Measurements from ENCODE around the gene CREB1. TPM values are rescaled to one million over a fixed set of nuclear protein-coding genes. Genes with fewer than 3 reads are reported as not detected.
A peak's percentile ranks its signal among the peaks of the same experiment; 100 is the strongest.

Gene CREB1
- total and polyA plus RNA-seq, 10 of the 15 experiments (the other 5 are each of a cell fraction or from before 2014, with no cell fraction given), result 13.4 to 76.9 (median 39.5) TPM

DNA sequence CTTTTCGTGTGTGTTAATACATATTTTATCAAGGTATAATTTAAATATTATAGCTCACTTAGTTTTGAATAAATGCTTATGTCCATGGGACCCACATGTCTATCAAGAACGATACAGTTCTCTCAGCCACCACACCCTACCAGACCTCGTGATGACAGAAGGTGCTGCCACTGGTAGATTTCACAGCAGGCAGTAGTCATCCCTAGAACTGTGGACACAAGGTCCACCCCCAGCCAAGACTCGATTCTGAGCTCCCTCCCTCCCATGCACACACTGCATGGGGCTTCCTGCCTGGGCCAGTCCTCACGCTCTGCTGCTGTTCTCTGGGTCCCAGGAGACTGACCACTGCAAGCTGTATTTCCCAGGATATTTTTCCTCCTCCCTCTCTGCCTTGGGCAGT is 26.5 kb upstream of the CREB1 start:
- CTCF ChIA-PET, result interaction anchor here (0.6 to 4.6 kb wide), 12 partner anchors 9 to 1254 kb away, joined by 3 to 42 read pairs (median 4); partner anchors contain the start of genes CREB1 and METTL21A
- intact Hi-C loops (cut with micrococcal nuclease; ENCODE audit: unreplicated experiment), result loop anchor here (2.0 kb wide), 1 partner anchor 26 kb away; the partner anchor contains the start of gene CREB1
- TF ChIP-seq MEF2B (IDR thresholded peaks at IDR 0.05; ENCODE audit: partially characterized antibody, poor library complexity, severe bottlenecking), result peak; percentile 76
- TF ChIP-seq RAD51 (IDR thresholded peaks at IDR 0.05), result peak; percentile 58; the same call in 1 of the 2 replicates
- 0 out of 2 replicates have a peak, but pooled peaks have one; percentile 11 for TF ChIP-seq RUNX3 (IDR thresholded peaks at IDR 0.05; ENCODE audit: low read length)
- TF ChIP-seq, protein P1, sequence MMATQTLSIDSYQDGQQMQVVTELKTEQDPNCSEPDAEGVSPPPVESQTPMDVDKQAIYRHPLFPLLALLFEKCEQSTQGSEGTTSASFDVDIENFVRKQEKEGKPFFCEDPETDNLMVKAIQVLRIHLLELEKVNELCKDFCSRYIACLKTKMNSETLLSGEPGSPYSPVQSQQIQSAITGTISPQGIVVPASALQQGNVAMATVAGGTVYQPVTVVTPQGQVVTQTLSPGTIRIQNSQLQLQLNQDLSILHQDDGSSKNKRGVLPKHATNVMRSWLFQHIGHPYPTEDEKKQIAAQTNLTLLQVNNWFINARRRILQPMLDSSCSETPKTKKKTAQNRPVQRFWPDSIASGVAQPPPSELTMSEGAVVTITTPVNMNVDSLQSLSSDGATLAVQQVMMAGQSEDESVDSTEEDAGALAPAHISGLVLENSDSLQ (IDR thresholded peaks at IDR 0.05), result peak; percentile 73
- no peak for TF ChIP-seq TARDBP (IDR thresholded peaks at IDR 0.05; ENCODE audit: borderline replicate concordance)
- peak; percentile 69; the same call in 1 of the 2 replicates for TF ChIP-seq IRF4 (IDR thresholded peaks at IDR 0.05; ENCODE audit: low read depth, low read length)
- TF ChIP-seq TBL1XR1 (IDR thresholded peaks at IDR 0.05; ENCODE audit: low read depth, low read length), result no peak
- TF ChIP-seq DPF2 (IDR thresholded peaks at IDR 0.05), result 0 out of 2 replicates have a peak, but pooled peaks have one; percentile 15
- peak; percentile 16; the same call in 1 of the 2 replicates for TF ChIP-seq IKZF1 (conservative IDR thresholded peaks at IDR 0.05)
- TF ChIP-seq, protein P2, sequence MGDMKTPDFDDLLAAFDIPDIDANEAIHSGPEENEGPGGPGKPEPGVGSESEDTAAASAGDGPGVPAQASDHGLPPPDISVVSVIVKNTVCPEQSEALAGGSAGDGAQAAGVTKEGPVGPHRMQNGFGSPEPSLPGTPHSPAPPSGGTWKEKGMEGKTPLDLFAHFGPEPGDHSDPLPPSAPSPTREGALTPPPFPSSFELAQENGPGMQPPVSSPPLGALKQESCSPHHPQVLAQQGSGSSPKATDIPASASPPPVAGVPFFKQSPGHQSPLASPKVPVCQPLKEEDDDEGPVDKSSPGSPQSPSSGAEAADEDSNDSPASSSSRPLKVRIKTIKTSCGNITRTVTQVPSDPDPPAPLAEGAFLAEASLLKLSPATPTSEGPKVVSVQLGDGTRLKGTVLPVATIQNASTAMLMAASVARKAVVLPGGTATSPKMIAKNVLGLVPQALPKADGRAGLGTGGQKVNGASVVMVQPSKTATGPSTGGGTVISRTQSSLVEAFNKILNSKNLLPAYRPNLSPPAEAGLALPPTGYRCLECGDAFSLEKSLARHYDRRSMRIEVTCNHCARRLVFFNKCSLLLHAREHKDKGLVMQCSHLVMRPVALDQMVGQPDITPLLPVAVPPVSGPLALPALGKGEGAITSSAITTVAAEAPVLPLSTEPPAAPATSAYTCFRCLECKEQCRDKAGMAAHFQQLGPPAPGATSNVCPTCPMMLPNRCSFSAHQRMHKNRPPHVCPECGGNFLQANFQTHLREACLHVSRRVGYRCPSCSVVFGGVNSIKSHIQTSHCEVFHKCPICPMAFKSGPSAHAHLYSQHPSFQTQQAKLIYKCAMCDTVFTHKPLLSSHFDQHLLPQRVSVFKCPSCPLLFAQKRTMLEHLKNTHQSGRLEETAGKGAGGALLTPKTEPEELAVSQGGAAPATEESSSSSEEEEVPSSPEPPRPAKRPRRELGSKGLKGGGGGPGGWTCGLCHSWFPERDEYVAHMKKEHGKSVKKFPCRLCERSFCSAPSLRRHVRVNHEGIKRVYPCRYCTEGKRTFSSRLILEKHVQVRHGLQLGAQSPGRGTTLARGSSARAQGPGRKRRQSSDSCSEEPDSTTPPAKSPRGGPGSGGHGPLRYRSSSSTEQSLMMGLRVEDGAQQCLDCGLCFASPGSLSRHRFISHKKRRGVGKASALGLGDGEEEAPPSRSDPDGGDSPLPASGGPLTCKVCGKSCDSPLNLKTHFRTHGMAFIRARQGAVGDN (IDR thresholded peaks at IDR 0.05), result peak; percentile 10
- Histone ChIP-seq H3K4me3 (no peak overlapping the region), H4K20me1 (ENCODE audit: control insufficient read depth, insufficient read depth) (no peaks in the 10 kb centered on the region), H3K9ac (ENCODE audit: control insufficient read depth, insufficient read depth, low read length) (no peak overlapping the region), H3K4me2 (ENCODE audit: control insufficient read depth, insufficient read depth) (peak overlapping the region; percentile 43; the same call in 1 of the 2 replicates), H3K36me3 (ENCODE audit: control insufficient read depth in 2 of 2, insufficient read depth in 2 of 2, low read length in 1 of 2) (no peaks in the 10 kb centered on the region), H3K9me3 (replicated peaks; ENCODE audit: control insufficient read depth, insufficient read depth, low read length) (no peaks in the 10 kb centered on the region), H3K27me3 (replicated peaks in 1 of 2; ENCODE audit: control insufficient read depth in 2 of 2, insufficient read depth in 2 of 2, low read length in 1 of 2) (no peaks in the 10 kb centered on the region), H3K4me1 (ENCODE audit: control insufficient read depth, insufficient read depth, low read length) (peaks cover 33% of the 10 kb centered on the region), H3K79me2 (ENCODE audit: control insufficient read depth, insufficient read depth, low read length) (no peaks in the 10 kb centered on the region), H3K27ac (ENCODE audit: control insufficient read depth, insufficient read depth) (peak overlapping the region; percentile 3; the same call in 1 of the 2 replicates), H2AFZ (ENCODE audit: control insufficient read depth, low read depth, low read length) (peak overlapping the region; percentile 52)
- POLR2A ChIA-PET, result interaction anchor here (0.6 to 8.2 kb wide), 11 partner anchors 12 to 165 kb away, joined by 3 to 90 read pairs (median 3); partner anchors contain the start of genes CREB1 and METTL21A
- DNase-seq (ENCODE audit: low read depth, low spot score), result no peak
- SMC1A ChIA-PET (ENCODE audit: uncharacterized antibody, unreplicated experiment), result interaction anchor here (0.7 to 9.8 kb wide), 18 partner anchors 8 to 361 kb away, joined by 3 to 170 read pairs (median 4); partner anchors contain the start of genes CREB1 and METTL21A
- ATAC-seq, result peak; percentile 90
- FAIRE-seq, result no peak
- BruUV-seq (replicated peaks), result no TSS peak
- RAD21 ChIA-PET (ENCODE audit: unreplicated experiment), result interaction anchor here (1.1 to 5.0 kb wide), 8 partner anchors 11 to 164 kb away, joined by 3 to 90 read pairs (median 6); partner anchors contain the start of genes CREB1 and METTL21A
- in situ Hi-C loops (cut with MboI), result no loop called here
- 9% methylated on average over 5 of the region's 5 CpGs for WGBS (ENCODE audit: insufficient coverage, insufficient replicate concordance, low lambda C conversion rate, missing lambda C conversion rate)
